Stimulated activated CD8-positive, alpha-beta memory T cell treated with anti-CD3 and anti-CD28 coated beads, Interleukin-12 subunit alpha, Interleukin-12 subunit beta, amount 100 ng/mL, for 4 hours (primary cell): Measurements from ENCODE around the gene MCM8.
"Not testable (repeated sequence)": the region's sequence is repeated elsewhere in the genome, so short reads cannot be mapped to it uniquely, and the experiment has no call there.

Experiments
- DNase-seq: peaks from one replicate; pipeline ENCODE4 v3.0.0-alpha.2; 2020; ENCODE audit warnings: low read depth

The MCM8 gene

DNA sequence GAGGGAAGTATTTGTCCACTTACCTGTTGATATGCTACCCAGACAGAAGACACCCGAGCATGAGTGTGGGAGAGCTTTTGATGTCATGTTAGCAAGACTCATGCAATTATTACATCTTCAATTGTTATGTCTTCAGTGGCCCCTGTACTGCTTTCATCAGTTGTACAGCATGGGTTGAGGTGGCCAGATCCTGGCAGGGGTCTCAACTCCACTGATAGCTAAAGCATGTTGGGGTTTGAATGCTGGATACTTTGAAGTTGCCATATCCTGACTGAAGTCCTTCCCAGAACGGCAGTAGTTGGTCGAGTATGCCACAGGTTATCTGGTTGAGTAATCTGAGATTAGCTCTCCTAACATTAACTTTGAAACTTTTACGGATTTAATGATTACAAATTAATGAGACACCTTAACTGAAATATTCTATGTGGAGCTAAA is 56.7 kb downstream of the MCM8 start:
- no peak for DNase-seq

DNA sequence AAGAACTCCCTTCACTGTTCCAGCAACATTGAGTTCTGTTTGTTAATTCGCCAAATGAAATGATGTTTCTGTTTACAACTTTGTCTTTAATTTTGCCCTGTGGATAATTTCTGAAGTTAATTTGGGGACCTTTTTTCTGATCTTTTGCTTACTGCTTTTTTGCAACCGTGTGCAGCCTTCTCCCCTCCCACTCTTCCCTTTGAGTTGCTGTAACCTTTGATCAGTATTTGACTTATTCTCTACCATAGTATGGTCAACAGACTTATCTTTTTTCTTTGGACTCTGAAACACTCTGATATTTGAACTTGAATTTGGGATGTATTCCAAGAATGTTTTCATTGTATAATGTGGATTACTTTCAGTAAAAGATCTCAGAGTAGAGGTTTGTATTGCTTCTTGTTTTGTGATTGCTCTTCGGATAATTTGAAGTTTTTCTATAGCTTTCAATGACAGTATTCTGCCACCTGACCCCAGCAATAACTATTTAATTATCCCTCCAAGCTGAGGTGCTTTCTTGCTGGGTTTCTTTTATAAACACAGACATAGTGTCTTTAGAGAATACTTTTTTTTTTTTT is 57.2 kb downstream of the MCM8 start:
- DNase-seq, result no peak

DNA sequence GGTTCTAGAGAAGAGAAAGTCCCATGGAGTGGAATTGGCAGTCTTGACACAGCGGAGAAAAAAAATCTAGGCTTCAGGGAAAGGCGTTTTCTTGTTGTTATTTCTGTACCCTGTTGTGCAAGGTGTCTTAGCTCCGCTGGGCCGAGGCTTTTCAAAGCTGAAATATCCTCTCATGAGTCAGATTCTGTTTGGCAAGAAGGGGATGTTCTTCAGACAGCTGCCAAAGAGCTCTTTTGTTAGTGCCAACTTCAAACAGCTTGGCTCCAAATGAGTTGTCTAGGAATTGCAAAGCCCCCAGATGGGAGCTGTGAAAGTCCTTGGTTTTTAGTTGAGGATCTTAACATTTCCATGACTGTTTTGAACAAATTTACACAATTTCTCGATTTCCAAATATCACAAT is 57.8 kb downstream of the MCM8 start:
- DNase-seq, result no peak

DNA sequence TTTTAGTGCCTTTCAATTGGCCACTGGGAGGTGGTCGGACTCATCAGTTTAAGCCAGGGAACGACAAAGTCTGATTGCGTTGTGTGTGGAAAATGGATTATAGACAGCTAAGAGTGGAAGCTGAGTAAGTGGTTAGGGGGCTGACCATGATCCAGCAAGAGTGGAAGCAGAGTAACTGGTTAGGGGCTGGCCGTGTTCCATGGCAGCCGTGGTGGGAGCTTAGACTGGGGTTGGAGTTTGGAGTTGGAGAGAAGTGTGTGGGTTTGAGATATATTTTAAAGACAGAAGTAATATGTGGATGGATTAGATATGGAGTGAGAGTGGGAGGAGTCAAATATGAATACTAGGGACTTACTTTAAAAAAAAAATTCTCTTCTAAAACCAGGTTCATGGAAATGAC is 61.7 kb downstream of the MCM8 start:
- no peak for DNase-seq

DNA sequence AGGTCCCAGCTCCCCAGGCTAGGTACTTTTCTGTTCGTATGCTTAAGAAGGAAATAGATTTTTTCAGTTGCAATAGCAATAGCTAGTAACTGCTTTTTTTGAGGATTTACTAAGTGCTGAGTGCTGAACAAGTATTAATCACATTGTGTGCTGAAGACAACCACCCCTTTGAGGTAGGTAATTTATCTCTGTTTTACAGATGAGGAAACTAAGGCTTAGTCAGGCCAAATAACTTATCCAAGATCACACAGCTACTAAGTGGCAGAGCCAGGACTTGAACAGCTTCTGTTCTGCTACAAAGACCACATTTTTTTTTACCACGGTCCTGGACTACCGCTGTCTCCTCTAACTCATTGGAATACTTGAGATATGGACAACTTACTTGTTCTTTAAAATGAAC is 63.6 kb downstream of the MCM8 start:
- DNase-seq, result no peak

DNA sequence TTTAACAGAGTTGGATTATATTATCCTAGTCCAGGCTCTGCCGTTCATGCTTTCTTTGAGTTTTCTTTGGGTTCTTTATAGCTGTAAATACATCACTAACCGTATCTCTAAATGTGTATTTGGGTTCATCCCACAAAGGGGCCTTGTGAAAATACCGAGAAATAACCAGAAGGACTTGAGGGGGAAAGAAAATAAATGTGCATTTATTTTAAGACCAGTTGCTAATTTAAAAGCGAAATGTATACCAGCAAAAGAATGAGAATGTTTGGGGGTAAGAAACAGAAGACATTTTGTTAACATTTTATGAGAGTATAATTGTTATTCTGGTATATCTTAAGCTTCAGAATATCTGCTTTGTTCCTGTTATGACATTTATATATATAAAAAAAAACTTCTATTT is 64.5 kb downstream of the MCM8 start:
- DNase-seq, result no peak

DNA sequence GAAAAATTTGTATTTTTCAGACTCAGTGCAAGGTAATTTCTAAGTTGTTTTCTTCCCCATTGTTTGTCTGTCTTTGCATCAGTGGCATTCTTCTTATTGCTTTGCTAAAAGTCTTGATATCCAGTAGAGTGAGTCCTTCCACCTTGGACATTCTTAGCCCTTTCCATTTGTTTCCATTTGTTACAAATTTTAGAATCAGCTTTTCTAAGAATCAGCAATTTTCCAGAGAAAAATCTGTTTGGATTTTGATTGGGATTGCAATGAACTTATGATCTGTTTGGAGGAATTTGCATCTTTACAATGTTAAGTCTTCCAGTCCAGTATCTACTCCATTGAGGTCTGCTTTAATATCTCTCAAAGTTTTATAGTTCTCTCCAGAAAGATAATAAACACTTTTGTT is 67.0 kb downstream of the MCM8 start:
- no peak for DNase-seq

DNA sequence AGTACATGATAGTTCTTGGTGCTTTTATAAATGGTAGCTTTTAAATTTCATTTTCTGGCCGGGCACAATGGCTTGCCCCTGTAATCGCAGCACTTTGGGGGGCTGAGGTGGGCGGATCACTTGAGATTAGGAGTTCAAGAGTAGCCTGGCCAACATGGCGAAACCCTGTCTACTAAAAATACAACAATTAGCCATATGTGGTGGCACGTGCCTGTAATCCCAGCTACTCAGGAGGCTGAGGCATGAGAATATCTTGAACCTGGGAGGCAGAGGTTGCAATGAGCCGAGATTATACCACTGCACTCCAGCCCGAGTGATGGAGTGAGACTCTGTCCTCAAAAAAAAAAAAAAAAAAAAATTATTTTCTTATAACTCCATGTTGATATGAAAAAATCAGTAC is 67.4 kb downstream of the MCM8 start:
- DNase-seq, result no peak

DNA sequence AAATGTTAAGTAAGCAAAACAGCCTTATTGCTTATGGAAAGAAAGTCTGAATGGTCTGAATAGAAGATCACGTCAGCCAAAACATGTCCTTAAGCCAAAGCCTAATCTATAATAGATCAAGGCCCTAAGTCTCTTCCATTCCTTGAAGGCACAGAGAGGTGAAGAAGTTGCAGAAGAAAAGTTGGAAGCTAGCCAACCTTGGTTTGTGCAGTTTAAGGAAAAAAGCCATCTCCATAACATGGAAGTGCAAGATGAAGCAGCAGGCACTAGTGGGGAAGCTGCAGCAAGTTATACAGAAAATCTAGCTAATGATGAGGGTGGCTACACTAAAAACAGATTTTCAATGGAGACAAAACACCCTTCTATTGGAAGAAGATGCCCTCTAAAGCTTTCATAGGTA is 74.3 kb downstream of the MCM8 start:
- DNase-seq, result no peak

DNA sequence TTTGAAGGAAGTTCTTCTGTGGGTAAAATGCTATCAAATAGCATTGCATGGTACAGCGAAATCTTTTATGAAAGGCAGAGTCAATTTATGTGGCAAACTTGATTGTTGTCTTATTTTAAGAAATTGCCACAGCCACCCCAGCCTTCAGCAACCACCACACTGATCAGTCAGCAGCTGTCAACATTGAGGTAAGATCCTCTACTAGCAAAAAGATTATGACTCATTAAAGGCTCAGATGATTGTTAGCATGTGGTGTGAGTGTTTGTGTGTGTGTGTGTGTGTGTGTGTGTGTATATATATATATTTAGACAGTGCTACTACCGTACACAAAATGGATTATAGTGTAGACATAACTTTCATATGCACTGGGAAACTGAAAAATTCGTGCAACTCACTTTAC is 75.6 kb downstream of the MCM8 start:
- no peak for DNase-seq

DNA sequence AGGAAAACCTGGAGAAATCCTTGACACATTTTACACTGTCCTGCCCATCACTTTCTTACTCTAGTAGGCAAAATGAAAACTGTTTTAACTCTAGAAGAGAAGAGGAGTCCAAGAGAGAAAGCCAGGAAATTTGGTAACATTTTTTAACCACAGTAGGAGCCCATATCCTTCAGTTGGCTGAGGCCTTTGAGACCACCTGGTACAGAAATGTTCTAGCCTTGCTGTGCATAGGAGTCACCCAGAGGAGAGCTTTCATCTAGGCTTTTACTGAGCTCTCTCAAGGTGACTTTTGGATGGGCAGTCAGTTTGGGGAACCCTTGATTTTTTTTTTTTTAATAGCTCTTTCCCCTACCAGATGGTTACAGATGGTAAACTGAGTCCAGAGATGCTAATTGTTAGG is 78.4 kb downstream of the MCM8 start:
- DNase-seq, result no peak

DNA sequence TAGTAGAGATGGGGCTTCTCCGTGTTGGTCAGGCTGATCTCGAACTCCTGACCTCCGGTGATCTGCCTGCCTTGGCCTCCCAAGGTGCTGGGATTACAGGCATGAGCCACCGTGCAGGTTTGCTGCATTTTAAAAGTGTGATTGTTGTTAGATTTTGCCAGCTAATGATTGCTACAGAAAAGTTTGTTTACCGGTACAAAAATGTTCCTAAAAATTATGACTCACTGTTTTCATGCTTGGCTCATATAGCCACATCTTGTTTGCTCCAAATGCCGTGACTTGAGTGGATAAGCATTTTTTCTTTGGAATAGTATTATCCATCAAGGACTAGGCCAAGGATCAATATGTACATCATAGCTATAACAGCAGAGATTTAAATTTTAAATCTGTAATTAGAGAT is 79.1 kb downstream of the MCM8 start:
- DNase-seq, result no peak

DNA sequence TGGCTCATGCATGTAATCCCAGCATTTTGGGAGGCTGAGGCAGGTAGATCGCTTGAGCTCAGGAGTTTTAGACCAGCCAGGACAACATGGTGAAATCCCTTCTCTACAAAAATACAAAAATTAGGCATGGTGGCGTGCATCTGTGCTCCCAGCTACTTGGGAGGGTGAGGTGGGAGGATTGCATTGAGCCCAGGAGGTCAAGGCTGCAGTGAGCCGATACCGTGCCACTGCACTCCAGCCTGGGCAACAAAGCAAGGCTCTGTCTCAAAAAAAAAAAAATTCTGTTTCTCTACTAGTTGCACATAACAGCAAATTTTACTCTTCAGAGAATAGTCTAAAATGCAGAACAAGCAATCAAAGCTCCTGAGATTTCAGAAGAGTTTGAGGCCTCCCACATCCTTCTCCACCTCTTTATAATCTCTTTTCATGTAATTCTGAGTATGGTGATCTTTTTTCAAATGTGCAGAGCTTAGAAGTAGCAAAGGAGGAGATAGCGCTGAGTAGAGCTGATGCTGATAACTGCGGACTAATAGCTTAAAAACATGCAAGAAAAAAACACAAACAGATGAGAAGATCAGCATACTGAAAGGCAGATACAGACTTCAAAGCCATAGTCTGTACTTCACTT is 80.1 kb downstream of the MCM8 start:
- no peak for DNase-seq

DNA sequence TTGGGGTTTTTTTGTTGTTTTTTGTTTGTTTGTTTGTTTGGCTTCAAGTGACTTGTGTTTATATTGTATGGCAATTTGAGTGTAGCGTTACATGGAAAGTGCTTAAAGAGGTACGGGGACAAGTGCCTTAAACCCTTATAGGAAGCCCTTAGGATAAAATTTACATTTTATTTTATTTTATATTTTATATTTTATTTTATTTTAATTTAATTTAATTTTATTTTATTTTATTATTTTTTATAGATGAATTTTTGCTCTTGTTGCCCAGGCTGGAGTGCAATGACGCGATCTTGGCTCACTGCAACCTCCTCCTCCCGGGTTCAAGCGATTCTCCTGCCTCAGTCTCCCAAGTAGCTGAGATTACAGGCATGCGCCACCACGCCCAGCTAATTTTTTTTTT is 82.5 kb downstream of the MCM8 start:
- not testable (repeated sequence) for DNase-seq

DNA sequence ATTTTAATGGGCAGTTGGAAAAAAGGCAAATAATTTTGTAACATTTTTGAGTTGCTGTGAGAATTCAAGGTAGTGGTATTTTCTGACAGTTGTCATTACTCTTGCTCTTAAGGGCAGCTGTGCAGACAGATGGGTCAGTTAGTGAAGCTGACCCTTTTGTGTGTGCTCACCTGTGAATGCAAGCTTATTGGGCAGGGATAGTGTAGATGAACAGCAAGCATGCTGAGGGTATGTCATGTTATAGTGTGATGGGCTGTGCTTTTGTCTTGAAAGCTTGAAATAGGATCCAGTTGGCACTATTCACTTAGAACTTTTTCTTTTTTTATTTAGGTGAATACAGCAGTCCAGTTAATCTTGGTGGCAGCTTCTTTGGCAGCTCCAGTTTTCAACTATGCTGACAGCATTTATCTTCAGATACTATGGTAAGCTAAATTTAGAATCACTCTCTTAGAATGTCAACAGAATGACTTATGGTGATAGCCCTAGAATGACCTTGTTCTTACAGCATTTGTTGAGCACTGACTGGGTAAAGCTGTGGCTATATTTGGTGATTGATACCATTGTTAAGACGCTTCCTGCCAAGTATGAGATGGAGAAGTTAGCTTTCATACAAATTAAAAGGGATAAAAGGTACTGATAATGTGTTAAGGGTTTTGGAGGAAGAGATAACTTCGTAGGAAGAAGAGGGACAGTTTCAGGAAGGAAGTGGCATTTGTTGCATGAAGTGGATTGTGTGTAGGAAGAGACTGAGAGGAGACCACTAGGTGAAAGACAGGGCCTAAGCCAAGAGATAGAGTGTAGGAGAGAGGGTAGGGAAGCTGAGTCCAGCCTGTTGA is 83.9 kb downstream of the MCM8 start:
- no peak for DNase-seq

DNA sequence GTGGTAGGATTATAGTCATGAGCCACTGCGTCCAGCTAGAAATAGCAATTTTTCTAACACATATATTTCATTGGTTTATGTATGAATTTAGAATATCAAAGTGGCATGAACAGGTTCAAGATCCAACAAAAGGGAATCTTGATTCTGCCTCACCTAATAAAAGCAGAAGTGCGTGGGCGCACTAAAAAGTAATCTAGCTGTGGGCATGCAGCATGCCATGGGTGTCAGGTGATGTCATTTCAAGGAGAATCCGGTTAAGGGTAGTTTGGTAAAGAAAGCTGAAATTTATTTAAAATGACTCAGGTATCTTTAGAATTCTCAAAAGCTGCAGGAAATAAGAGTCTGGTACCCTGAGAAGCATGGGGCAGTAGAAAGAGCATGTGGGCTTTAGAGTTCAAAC is 85.8 kb downstream of the MCM8 start:
- no peak for DNase-seq

DNA sequence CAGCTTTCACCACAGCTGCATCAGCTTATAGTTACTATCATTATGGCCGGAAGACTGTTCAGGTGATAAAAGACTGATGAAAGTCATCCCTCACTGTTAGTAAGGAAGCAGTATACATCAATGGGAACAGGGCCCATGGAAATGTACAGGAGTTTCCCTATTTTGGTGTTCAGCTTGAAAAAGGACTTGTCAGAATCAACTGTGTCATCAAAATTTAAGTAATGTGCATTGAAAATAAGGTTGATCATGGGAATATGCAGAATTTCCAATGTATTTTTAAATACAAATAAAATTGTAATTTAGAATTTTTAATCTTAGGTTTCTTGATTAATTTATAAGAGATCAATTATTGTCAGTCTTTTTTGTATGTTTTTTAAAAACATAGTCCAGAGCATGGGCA is 86.6 kb downstream of the MCM8 start:
- no peak for DNase-seq

DNA sequence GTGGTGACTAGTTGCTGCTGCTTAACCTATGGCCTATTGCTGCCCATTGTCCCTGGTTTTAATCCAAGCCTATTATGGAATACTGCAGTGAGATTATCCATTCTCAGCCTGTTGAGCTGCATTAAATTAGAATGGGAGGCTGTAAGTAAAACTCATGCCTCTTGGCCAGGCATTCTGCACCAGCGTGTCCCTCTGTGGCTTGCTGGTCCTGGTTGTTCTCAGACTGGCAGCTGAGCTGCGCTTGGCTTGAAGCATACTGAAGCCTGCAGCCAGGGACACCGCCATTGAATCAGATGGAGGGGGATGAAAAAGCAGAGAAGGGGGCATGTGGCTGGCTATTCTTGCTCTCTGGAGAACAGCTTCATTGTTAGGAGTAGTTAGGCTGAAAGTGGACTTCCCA is 87.8 kb downstream of the MCM8 start:
- DNase-seq, result no peak

DNA sequence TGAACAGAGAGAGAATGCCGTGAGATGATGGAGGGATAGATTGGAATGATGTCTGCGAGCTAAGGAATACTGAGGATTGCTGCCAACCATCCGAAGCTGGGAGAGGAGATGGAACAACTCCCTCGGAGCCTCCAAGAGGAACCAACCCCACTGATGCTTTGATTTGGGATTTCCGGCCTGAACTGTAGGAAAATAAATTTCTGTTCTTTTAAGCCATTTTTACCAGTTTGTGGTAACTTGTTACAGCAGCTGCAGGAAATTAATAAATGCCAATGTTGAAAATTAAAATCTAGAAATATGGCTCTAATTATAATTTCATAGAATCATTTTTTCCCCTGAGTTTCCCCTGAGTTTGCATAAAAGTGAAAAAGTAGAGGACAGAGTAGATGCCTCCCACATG is 89.3 kb downstream of the MCM8 start:
- DNase-seq, result no peak

DNA sequence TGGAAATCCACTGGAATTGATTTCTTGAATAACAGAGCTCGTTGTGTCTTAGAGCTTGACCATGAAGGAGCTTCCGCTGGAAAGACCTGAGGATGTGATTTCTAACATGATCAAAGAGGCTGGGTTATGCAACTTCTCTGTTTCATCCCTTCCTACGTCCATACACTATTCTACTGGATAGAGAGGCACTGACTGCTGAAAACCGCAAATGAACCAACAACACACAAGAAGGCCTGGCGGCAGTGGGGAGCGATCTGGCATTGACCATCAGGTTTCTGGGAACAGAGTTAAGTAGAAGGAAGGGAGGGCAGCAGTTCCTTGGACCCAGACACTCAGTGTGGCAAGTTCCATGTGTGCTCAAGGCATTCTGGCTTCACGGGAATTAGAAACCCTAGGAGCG is 90.1 kb downstream of the MCM8 start:
- no peak for DNase-seq

DNA sequence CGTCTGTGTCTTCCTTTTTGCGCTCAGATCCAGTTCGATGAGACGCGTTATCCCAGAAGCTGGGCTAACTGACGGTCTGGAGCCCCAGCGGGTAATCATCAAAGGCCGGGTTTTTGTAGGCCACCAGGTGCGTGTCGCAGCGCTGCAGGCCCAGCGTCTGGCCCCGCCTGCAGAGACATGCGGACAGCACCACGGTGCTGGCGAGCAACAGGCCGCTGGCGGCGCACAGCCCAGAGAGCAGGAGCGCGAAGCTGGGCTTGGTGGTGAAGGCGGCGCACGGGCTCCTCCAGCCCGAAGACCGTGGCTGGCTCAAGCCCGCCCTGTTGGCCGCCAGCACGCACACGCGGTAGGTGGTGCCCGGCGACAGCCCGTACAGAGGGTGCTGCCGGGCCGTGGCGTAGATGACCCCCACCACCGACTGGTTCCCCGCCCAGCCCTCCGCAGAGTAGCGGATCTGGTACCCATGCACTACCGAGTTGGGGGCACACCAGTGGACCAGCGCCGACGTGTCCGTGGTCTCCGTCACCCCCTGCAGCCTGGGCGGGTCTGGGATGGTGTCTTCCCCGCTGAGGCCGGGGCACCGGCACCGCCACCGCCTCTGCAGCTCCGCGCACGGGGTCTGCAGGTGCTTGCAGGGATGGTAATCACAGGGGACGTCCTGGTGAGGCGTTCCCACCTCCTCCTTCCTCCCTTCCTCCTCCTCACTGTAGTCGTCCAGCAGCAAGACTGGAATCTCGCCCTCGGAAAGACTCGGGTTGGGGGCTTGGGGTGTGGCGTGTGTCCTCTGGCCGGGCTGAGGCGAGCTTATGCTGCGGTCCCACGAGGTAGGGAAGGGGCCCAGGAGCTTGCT is 90.7 kb downstream of the MCM8 start:
- DNase-seq, result no peak

DNA sequence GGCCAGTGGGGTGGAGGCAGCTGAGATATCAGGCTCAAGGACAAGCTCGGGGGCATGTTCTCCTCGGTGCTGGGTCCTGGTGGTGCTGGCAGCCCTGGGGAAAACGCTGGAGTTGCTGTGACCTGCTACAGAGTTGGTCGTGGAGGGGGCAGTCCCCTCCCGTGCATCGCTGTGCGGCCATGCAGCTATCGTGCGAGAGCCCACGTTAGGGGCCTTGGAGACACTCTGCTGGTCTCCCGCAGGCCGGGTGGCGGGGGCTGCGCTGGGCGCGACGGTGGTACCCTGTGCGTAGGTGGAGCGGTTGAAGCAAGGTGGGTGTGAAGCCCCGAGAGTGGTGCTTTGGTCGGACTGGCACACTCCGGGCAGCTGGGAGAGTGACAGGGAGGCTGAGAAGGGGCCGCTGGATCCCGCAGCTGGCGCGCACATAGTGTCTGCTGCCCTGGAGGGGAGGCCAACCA is 91.4 kb downstream of the MCM8 start:
- no peak for DNase-seq

DNA sequence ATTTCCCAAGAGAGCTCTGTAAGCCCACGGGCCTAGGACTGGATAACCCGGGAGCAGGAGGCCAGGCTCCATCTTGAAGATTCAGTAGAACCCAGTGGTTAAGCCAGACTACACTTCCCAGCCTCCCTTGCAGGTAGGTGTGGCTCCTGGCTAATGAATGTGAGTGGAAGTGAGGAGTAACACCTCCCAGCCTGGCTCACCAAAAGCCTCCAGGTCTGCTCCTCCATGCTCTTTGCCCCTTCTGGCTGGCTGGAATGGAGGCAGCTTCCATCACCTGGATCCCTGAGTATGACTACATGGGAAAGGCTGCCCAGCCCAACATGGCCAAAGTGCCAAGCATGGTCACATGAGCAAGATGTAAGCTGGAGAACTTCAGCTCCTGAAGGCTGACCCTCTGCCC is 93.7 kb downstream of the MCM8 start:
- no peak for DNase-seq
